GM10266 (cell line): ENCODE results near the gene TBC1D25.

Source experiments
- DNase-seq: peaks from one replicate; pipeline ENCODE4 v3.0.0; 2012; ENCODE audit errors: extremely low spot score
- TF ChIP-seq, protein P1 (sequence below): IDR thresholded peaks from 2 replicates; pipeline ENCODE4 v1.5.1; 2012; ENCODE audit warnings: mild to moderate bottlenecking, low read depth; ENCODE audit not compliant: control insufficient read depth, insufficient read depth; ENCODE audit errors: missing control alignments

Gene TBC1D25

DNA sequence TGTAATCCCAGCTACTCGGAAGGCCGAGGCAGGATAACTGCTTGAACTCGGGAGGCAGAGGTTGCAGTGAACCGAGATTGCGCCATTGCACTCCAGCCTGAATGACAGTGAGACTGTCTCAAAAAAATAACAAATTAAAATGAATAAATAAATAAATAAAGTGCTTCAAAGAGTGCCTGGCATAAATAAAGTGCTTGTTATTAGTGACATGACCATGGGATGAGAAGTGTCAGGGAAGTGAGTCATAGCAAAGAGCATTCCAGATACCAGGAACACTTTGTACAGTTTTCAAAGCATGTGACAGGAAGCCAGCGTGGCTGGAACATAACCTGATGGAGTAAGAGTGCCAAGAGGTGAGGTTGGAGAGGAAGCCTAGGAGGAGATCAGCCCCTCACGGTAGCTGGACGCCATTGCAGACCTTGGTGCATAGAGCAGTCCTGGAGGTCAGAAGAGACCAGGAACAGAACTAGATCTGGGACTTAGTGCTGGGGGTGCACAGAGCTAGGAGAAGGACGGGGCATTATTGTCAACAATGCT, 51.8 kb downstream of the TBC1D25 start:
- no peak for DNase-seq

DNA sequence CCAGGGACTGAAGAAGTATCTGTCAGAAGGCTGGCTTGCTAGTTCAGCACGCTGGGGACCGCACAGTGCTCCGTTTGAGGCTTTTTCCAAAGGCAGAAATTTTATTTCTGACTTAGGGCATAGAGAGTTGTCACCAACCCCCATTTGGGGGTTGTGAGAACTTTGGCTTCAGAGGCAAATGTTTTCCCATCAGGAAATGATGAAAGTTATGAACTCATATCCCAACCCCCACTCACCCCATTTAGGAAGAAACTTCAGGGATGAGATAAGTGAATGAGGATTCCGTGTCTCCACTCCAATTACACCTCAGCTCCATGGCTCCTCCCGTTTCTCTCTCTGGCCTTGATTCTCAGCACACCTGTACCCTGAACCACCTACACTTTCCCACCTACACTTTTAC, 53.5 kb downstream of the TBC1D25 start:
- TF ChIP-seq, protein P1, sequence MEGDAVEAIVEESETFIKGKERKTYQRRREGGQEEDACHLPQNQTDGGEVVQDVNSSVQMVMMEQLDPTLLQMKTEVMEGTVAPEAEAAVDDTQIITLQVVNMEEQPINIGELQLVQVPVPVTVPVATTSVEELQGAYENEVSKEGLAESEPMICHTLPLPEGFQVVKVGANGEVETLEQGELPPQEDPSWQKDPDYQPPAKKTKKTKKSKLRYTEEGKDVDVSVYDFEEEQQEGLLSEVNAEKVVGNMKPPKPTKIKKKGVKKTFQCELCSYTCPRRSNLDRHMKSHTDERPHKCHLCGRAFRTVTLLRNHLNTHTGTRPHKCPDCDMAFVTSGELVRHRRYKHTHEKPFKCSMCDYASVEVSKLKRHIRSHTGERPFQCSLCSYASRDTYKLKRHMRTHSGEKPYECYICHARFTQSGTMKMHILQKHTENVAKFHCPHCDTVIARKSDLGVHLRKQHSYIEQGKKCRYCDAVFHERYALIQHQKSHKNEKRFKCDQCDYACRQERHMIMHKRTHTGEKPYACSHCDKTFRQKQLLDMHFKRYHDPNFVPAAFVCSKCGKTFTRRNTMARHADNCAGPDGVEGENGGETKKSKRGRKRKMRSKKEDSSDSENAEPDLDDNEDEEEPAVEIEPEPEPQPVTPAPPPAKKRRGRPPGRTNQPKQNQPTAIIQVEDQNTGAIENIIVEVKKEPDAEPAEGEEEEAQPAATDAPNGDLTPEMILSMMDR, result no peak

More for the DNA sequence above, 51.8 kb downstream of the TBC1D25 start:
- TF ChIP-seq, protein P1, result no peak

DNA sequence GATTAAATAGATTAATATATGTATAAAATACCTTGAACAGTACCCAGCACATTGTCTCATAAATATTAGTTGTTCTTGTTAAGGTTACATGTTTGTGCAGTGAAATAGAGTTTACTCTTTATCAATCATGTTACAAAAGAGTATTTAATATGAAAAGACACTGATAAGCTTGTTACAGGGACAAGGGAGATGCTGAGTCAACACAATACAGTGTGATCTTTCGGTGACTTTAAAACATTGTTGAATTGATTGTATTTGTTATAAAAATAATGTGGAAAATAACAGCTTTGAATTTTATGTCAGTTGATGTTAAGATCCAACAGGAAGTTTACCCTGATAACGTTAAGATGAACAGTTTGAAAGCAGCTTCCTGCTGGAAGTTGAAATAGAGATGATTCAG, 56.4 kb downstream of the TBC1D25 start:
- TF ChIP-seq, protein P1, result no peak
- no peak for DNase-seq

More for the DNA sequence above, 53.5 kb downstream of the TBC1D25 start:
- DNase-seq, result no peak

DNA sequence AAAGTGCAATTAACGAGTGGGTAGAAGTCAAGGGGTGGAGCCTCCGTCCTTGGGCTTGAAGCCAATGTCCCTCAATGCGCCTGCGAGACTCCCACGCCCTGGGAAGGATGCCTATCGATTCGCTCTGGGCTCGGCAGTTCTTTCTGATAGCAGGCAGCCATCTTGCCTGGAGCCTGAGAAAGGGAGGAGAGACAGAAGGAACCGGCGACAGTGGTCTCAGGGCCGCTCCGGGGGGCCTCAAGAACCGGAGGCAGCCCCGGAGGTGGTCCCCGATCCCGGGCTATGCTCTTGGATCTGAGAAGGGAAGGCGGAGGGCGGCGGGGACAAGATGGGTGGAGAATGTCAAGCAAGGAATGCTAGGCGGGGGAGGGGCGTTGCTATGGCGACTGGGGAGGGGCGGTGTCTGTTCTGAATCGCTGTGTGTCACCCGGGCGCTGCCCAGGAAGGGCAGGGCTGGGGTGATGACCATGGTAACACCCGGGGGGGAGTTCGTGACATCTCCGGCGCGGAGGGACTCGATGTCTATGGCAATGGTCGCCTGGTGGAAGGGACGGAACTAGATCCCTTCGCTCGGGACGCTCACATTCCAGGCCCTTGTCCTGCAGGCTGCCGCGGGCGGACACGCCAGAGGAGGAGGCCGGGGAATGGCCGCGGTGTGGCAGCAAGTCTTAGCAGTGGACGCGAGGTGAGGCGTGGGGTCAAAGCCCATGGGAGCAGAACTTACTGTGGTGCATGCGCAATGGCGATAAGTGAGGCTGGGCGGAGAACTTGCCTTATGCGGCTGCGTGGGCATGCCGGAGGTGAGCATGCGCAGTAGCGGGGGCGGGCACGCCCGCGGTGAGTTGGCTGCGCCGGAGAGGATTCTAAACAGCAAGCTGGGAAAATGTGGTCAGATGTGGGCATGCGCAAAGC, 58.1 kb downstream of the TBC1D25 start, which contains the start of gene WDR13:
TSS of gene WDR13 (plus strand) at position 140 of the 912 bp plus-strand sequence. CDS start at position 645, 505 bp downstream.
- DNase-seq, result peak; percentile 83
- TF ChIP-seq, protein P1, result no peak

DNA sequence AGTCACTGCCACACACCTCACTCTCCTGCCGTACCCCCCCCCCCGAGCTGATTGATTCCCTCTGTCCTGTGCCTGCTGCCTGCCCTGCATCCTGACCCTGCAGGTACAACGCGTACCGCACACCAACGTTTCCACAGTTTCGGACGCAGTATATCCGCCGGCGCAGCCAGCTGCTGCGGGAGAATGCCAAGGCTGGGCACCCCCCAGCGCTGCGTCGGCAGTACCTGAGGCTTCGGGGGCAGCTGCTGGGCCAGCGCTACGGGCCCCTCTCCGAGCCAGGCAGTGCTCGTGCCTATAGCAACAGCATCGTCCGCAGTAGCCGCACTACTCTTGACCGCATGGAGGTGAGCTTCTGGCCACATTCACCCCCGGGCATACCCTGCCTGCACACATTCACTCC, 59.1 kb downstream of the TBC1D25 start:
- no peak for DNase-seq
- TF ChIP-seq, protein P1, result no peak

DNA sequence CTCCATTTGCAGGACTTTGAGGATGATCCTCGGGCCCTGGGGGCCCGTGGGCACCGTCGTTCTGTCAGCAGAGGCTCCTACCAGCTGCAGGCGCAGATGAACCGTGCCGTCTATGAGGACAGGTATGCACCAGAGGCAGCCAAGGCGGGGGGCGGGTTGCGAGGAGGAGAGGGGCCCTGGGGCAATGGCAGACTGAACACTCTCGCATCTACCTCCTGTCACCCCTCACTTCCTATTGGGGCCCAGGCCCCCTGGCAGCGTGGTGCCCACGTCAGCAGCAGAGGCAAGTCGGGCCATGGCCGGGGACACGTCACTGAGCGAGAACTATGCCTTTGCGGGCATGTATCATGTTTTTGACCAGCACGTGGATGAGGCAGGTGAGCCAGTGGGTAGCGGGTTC, 59.8 kb downstream of the TBC1D25 start:
- TF ChIP-seq, protein P1, result no peak
- no peak for DNase-seq

DNA sequence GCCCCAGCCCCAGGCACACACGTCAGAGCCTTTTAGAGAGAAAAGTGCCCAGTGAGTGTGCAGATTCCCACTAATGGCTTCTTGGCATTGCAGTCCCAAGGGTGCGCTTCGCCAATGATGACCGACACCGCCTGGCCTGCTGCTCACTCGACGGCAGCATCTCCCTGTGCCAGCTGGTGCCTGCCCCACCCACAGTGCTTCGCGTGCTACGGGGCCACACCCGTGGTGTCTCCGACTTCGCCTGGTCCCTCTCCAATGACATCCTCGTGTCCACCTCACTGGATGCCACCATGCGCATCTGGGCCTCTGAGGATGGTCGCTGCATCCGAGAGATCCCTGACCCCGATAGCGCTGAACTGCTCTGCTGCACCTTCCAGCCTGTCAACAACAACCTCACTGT, 60.7 kb downstream of the TBC1D25 start:
- DNase-seq, result no peak
- TF ChIP-seq, protein P1, result no peak
